OCI-LY7 (cell line): ENCODE measurements around the gene HSPA1L. TPM values are rescaled to one million over a fixed set of nuclear protein-coding genes. Genes with fewer than 3 reads are reported as not detected.

Source experiments
- BruUV-seq: library from RNA; stranded (reverse); fragments of 400-500 nt; replicated peaks from 2 replicates; lab custom pipeline; 2021; lab: Mats Ljungman, UMichigan
- CTCF ChIA-PET: fragments of 300-600 bp; sonication (Branson Sonifier 250); formaldehyde crosslinking; loops from one replicate; lab custom pipeline; 2022; ENCODE audit warnings: antibody characterized with exemption; ENCODE audit not compliant: unreplicated experiment; lab: Charles Lee
- POLR2A ChIA-PET: fragments of 300-600 bp; sonication (Branson Sonifier 250); formaldehyde crosslinking; loops from one replicate; lab custom pipeline; 2022; ENCODE audit warnings: antibody characterized with exemption; lab: Charles Lee
- DNase-seq: peaks from one replicate; pipeline ENCODE4 v3.0.0-alpha.2; 2015; ENCODE audit warnings: low spot score
- H2AFZ ChIP-seq: fragments of 200-600 bp; sonication (generic), shearing (Covaris generic); 2 replicates; pipeline ENCODE4 v1.6.1; 2014; ENCODE audit warnings: mild to moderate bottlenecking, antibody characterized with exemption, low read length, moderate library complexity
- H3K27ac ChIP-seq: fragments of 200-600 bp; sonication (generic); 2 replicates; pipeline ENCODE4 v1.5.1; 2014; ENCODE audit warnings: mixed run types, low read depth, mild to moderate bottlenecking, moderate library complexity, low read length, inconsistent platforms; ENCODE audit not compliant: poor library complexity, severe bottlenecking
- H3K36me3 ChIP-seq: fragments of 200-600 bp; sonication (generic); 2 replicates; pipeline ENCODE4 v1.6.1; 2014; ENCODE audit warnings: mild to moderate bottlenecking, antibody characterized with exemption, low read length, moderate library complexity, mixed read lengths; ENCODE audit not compliant: insufficient read depth
- H3K4me1 ChIP-seq: fragments of 200-600 bp; sonication (generic); 2 replicates; pipeline ENCODE4 v1.5.1; 2014; ENCODE audit warnings: mild to moderate bottlenecking, low read length; ENCODE audit not compliant: insufficient read depth, poor library complexity, severe bottlenecking
- H3K4me2 ChIP-seq: fragments of 200-600 bp; sonication (generic); 2 replicates; pipeline ENCODE4 v1.6.1; 2014; ENCODE audit warnings: mild to moderate bottlenecking, low read length
- H3K4me3 ChIP-seq: fragments of 200-600 bp; sonication (generic); 2 replicates; pipeline ENCODE4 v1.5.1; 2014; ENCODE audit warnings: mild to moderate bottlenecking, low read depth, low read length; ENCODE audit not compliant: poor library complexity, severe bottlenecking
- H3K79me2 ChIP-seq: fragments of 200-600 bp; sonication (generic); 2 replicates; pipeline ENCODE4 v1.6.1; 2016; ENCODE audit warnings: low read depth, mild to moderate bottlenecking, low read length, moderate library complexity, mixed read lengths; ENCODE audit not compliant: insufficient read depth
- H3K9me2 ChIP-seq: fragments of 200-600 bp; sonication (generic); 2 replicates; pipeline ENCODE4 v1.6.1; 2016; ENCODE audit warnings: mild to moderate bottlenecking, low read length, mixed read lengths; ENCODE audit not compliant: insufficient read depth
- H3K9me3 ChIP-seq: fragments of 200-600 bp; sonication (generic); 2 replicates; pipeline ENCODE4 v1.6.1; 2014; ENCODE audit warnings: mild to moderate bottlenecking, mixed run types, low read length, mixed read lengths
- H4K20me1 ChIP-seq: fragments of 200-600 bp; sonication (generic); 2 replicates; pipeline ENCODE4 v1.6.1; 2014; ENCODE audit warnings: mild to moderate bottlenecking, antibody characterized with exemption, low read length, moderate library complexity, mixed read lengths; ENCODE audit not compliant: insufficient read depth
- EZH2phosphoT487 ChIP-seq: fragments of 200-600 bp; sonication (generic); IDR thresholded peaks from 2 replicates; pipeline ENCODE4 v1.6.1; 2018; ENCODE audit warnings: low read depth, borderline replicate concordance, mild to moderate bottlenecking, mixed run types, antibody characterized with exemption, low read length, moderate library complexity, mixed read lengths
- intact Hi-C: fragments of 100-400 bp; cut with micrococcal nuclease; formaldehyde crosslinking; loops from one replicate; pipeline ENCODE4 v1.10.0; 2022; ENCODE audit not compliant: unreplicated experiment
- total RNA-seq, 2 experiments: library from RNA; depleted of rRNA in 1 of 2; stranded (reverse); fragments of >200 nt in 1 of 2; shearing (Covaris generic) in 1 of 2; gene quantifications; 2 replicates each; pipeline ENCODE4 v1.2.3, GENCODE V29; 2014 to 2022
- TF ChIP-seq, protein P1 (sequence below): fragments of 200-600 bp; sonication (generic); conservative IDR thresholded peaks from 2 replicates; pipeline ENCODE4 v1.5.1; 2014; ENCODE audit warnings: mild to moderate bottlenecking, antibody characterized with exemption, low read length, moderate library complexity, mixed read lengths

The HSPA1L gene
- total RNA-seq, 2 experiments from 2014 or later: 0.19 to 0.49 TPM

- Histone ChIP-seq H3K4me2 (no peak overlapping the region), H3K9me2 (no peaks in the 10 kb centered on the region), H3K27ac (no peak overlapping the region), H2AFZ (no peak overlapping the region), H3K36me3 (peaks cover 51% of the 10 kb centered on the region), H4K20me1 (no peaks in the 10 kb centered on the region; the same call in 1 of the 2 replicates), H3K79me2 (no peaks in the 10 kb centered on the region), H3K4me1 (no peaks in the 10 kb centered on the region), H3K9me3 (no peaks in the 10 kb centered on the region), H3K4me3 (no peak overlapping the region)
- TF ChIP-seq EZH2phosphoT487: no peak
- TF ChIP-seq, protein P1, sequence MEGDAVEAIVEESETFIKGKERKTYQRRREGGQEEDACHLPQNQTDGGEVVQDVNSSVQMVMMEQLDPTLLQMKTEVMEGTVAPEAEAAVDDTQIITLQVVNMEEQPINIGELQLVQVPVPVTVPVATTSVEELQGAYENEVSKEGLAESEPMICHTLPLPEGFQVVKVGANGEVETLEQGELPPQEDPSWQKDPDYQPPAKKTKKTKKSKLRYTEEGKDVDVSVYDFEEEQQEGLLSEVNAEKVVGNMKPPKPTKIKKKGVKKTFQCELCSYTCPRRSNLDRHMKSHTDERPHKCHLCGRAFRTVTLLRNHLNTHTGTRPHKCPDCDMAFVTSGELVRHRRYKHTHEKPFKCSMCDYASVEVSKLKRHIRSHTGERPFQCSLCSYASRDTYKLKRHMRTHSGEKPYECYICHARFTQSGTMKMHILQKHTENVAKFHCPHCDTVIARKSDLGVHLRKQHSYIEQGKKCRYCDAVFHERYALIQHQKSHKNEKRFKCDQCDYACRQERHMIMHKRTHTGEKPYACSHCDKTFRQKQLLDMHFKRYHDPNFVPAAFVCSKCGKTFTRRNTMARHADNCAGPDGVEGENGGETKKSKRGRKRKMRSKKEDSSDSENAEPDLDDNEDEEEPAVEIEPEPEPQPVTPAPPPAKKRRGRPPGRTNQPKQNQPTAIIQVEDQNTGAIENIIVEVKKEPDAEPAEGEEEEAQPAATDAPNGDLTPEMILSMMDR: no peak
- CTCF ChIA-PET: no interaction called here
- no TSS peak for BruUV-seq
- intact Hi-C loops: no loop called here
- POLR2A ChIA-PET: no interaction called here
- DNase-seq: no peak
Observed at GRCh38 chr6:31777667-31778050, 37.4 kb downstream of the HSPA1L start.

DNA sequence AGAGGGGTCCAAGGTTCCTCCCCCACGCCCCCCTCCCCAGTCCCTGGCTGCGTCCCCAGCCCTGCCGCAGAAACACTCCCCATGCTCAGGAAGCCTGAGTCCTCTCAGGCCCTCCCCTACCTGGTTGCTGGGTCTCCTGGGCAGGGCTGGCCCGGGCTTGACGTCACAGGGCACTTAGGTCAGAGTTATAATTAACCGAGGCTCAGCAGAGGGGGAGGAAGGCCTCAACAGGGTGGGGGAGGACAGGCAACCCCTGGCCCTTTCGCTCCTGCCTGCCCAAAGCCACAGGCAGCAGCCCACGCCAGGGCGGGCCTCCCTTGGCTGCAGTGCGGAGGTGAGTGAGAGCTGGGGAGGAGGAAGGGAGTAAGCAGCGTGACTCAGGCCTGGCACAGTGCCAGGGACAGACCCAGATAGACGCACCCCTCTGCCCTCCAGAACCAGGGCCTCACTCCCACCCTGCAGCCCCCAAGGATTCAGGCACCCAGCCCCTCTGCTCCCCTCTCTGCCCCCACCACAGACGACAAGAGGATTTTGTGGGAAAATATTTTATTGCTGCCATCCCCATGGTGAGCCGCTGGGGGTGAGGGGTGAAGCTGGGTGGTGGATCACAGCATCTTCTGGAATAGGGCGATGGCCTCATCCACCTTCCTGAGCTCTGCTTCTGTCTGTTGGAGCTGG, 38.0 kb downstream of the HSPA1L start, which contains the start of gene VWA7:
Gene VWA7, minus strand, starts transcription at position 340 of the 678 bp plus-strand sequence. CDS start 549 bp downstream, outside the sequence.
- Histone ChIP-seq H3K79me2 (no peaks in the 10 kb centered on the region), H4K20me1 (no peaks in the 10 kb centered on the region; the same call in 1 of the 2 replicates), H3K4me1 (no peaks in the 10 kb centered on the region), H2AFZ (no peak within 1 kb of the TSS), H3K9me3 (no peaks in the 10 kb centered on the region), H3K4me2 (no peak within 1 kb of the TSS), H3K27ac (no peak within 1 kb of the TSS), H3K36me3 (peaks cover 46% of the 10 kb centered on the region), H3K9me2 (no peaks in the 10 kb centered on the region), H3K4me3 (no peak within 1 kb of the TSS)
- ChIA-PET CTCF (no interaction called here), POLR2A (no interaction called here)
- DNase-seq: no peak
- no TSS peak for BruUV-seq
- TF ChIP-seq, protein P1: no peak
- TF ChIP-seq EZH2phosphoT487: no peak
- intact Hi-C loops: no loop called here

DNA sequence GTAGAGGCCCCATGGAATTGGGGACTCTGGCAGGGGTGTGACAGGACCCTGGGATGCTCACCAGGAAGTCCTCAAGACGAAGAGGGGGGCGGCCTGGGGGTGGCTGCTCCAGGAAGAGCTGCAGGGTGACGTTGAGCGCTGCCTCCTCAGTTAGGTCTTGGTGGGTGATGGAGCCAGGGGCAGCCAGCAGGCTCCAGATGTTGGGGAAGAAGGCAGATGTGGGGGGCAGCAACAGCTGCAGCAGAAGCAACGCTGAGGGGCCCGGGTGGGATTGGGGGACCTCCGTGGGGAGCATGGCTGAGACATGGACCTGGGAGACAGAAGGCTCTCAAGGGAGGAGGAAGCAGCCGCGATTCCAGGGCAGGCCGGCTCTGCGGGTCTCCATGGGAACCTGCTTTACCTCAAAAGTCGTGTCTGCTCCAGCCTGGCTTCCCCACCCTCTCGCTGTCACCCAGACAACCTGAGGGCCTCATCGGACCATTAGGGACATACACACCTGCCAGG, 38.5 kb downstream of the HSPA1L start:
- Histone ChIP-seq H3K36me3 (peaks cover 40% of the 10 kb centered on the region), H3K9me2 (no peaks in the 10 kb centered on the region), H3K4me1 (no peaks in the 10 kb centered on the region), H3K9me3 (no peaks in the 10 kb centered on the region), H3K4me2 (no peak overlapping the region), H3K27ac (no peak overlapping the region), H3K4me3 (no peak overlapping the region), H2AFZ (no peak overlapping the region), H3K79me2 (no peaks in the 10 kb centered on the region), H4K20me1 (no peaks in the 10 kb centered on the region; the same call in 1 of the 2 replicates)
- POLR2A ChIA-PET: no interaction called here
- CTCF ChIA-PET: no interaction called here
- no peak for DNase-seq
- no peak for TF ChIP-seq EZH2phosphoT487
- TF ChIP-seq, protein P1: no peak
- no TSS peak for BruUV-seq
- intact Hi-C loops: no loop called here
